SHP77 treated with DMSO at 0.1 percent for 48 hours (cell line): Measurements from ENCODE around the gene MATN1.

Experiments used
- DNase-seq: peaks from one replicate; lab custom pipeline; 2025; lab: John Stamatoyannopoulos, UW

MATN1 gene

DNA sequence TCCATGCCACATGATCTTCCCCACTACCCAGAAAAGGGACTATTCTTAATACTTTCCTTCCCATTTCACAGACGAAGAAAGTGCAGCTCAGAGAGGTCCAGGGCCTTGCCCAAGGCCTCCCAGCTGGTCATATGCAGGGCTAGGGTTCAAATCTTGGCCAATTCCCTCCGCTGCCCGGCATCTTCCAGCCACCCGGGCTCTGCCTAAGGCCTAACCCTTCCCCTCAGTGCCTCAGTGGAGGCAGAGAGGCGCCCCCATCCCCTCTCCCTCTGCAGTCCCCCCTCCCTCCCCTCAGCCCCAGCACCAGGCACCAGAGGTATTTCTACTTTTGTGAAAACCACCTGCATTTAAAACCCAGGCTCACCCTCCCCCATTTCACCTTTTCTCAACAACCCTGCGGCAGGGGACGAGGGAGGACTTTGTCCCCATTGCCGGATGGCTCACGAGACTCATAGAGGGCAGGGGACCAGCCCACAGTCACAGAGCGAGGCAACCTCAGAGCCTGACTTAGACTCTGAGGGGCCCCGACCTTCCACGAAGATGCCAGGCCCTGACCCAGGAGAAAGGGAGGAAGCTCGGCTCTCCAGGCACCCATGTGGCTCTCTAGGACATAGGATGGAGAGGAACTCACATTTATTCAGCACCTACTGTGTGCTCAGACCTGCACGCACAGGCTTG lies 21.9 kb upstream of the MATN1 start:
- no peak for DNase-seq

DNA sequence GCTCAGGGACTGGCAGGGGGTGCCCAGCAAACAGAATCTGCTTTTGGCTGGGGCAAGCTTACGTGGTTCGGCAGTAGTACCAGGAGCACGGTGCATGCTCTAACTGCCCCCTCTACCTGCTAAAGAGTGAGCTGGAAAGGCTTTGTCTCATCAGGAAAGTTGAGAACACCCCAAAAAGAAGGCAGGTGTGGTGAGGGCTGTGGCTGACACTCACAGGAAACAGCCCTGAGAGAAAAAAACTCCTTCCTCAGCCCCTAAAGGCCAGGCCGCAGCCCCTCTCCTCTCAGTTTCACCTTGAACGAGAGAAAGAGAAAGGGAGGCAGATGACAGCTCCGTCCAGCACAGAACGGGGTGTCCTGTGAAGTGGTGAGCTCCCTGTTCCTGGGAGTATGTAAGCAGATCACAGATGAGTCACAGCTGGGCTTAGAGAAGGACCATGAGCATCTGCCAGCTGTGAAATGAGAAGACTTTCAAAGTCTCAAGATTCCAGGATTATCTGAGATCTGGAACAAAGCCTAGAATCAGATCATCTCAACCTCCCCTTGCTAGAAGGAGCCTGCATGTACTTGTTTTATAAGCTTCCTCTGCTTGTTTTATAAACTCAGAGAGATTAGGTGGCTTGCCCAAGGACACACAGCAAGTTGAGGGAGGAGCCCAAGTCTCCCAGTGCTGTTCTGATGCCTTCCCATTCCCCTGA lies 20.8 kb upstream of the MATN1 start:
- DNase-seq = no peak

GRCh38 chr1:30743584-30744059 lies 20.2 kb upstream of the MATN1 start:
- peak; percentile 44 for DNase-seq

GRCh38 chr1:30742963-30743559 lies 19.7 kb upstream of the MATN1 start:
- no peak for DNase-seq

DNA sequence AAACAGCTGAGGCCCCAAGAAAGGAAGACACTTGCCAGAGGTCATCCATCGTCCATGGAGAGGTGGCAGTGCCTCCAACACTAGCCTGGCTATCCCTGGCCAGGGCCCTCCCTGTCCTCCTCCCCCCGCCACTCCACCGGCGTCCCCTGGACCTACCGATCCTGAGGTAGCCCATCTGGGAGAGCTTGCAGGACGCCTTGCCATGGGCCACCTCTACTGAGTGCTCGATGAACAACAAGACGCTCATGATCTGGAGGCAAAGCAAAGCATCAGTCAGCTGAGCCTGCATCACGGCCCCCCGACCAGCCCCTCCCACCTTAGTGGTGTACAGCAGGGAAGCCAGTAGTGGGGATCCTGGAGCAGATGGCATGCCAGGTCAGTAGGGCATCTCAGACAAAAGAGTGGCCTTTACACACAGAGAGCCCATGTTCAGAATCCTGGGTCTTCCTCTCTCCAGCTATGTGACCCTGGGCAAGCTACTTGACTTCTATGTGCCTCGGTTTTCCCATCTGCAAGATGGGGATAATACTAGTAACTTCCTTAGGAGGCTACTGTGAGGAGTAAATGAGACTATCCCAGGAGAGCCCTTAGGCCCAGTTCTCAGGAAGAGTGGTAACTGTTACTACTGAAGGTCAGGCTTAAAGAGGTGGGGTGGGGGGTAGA lies 19.0 kb upstream of the MATN1 start:
- no peak for DNase-seq

DNA sequence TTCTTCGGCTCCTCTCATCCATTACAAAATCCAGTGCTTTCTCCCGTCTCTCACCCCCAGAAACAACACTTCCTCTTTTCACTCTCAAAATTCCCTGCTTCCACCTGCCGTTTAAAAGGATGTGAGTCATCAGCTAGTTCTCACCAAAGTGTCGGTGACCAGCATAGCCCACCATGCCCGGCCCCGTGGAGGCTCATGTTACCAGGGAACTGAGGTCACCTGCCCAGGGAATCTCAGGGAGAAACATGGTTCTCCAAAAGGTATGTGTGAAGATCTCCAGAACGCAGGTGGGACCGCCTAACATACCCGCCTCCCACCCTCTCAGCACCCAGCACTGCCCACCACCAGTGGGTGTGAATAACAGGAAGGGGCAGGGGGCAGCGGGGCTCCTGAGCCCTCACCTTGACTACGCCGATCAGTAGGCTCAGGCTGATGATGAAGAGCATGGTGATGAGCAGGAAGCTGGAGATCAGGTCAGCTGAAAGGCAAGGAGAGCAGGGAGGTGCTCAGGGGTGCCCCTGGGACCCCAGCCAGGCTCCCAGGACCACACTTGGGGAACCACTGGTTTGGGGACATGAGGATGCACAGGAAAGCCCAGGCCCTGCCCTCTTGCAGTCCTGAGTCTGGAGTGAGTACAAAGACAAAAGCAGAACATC lies 18.0 kb upstream of the MATN1 start:
- DNase-seq = peak; percentile 42

DNA sequence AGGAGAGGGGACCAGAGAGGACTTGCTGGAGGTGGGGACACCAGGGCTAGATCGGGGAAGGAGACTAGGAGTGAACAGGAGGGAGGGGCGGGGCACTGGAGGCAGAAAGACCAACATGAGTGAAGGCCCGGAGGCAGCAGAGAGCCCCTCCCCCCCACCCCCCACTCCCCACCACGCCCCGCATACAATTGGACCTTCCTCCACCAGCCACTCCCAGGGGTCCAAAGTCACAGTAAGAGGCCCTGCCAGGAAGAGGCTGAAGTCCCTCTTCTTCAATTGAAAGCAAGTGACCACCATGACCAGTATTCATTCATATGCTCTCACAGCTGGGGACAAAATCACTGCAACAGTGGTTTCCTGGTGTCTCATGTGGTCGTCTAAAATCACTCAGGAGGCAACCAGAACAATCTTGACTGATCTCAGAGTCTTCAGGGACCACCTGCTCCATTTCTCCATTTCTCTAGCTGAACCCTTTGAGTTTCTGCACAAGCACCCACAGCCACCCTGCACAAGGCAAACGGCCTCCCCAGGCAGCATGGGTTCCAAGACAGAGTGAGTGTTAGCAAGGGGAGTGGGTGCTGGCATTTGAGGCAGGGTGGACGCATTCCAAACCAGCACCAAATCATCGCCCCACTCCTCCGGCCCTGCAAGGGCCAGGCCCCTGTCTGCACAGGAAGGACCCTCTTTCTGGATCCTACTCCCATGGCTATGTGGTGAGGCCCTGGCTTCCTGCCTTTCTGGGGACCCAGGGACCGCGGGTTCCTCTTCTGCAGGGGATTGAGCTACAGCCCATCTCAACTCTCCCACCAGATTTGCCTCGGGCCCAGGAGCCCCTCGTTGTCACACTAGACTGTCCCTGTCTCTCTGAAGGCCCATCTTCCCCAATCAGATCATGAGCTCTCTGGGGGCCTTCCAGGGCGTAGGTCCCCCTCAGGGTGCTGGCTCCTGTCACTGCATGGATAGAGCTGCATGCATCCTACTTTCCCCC lies 17.2 kb upstream of the MATN1 start:
- no peak for DNase-seq

GRCh38 chr1:30739601-30740000 lies 16.2 kb upstream of the MATN1 start:
- DNase-seq = no peak

DNA sequence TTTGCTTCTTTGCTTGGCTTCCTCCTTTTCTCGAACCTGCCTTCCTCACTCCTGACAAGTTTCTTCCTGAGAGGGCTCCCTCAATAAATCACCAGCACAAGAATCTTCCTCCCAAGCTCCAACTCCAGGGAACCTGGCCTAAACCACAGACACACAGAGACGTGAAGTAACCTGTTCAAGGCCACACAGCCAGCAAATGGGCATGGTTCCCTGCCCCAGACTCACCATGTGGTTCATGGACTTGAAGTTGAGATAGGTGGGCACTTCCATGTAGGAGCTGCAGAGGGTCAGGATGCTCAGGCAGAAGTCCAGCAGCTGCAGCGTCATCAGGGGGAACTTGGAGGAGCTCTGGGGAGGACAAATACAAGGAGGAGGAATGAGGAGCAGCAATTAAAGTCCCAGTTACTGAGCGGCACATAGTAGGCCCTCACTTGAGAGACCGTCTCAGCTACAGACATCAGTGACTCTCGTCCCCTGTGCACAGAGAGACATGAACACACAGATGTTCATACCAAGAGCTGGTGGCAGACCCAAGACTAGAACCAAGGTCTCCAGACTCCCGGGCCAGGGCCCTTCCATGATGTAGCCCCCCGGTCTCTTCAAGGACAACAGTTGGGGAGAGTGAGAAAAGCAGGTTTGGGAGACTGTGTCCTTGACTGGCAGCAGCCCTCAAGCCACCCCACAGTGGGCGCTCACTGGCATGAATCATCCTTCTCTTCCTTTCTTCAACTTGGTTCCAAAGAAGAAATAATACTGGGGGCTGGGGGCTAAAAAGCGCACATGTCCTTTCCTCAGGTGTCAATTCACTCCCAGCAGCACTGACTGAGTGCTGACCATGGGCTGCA lies 15.6 kb upstream of the MATN1 start:
- no peak for DNase-seq

DNA sequence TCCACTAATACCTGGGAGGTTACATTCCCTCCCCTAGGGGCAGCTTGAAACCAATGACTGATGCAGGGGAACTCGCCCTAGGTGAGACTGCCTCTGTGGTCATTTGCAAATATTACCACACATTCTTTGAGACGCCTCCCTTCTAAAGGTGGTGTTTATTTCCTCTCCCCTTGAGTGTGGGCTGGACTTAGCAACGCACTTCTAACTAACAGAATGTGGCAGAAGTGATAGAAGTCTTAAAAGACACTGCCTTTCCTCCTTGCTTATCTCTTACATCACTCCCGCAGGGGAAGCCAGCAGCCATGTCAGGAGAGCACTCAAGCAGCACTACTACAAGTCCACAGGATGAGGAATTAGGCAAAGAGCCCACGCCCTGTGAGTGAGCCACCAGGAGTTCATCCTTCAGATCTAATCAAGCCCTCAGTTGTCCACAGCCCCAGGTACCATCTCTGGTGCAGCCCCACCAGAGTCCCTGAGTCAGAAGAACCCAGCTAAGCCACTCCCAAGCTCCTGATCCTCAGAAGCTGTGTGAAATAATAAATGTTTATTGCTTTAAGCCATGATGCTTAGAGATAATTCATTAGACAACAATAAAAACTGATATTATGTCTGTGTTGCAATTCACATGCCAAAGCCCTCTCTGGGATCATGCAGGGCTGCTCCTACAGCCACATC lies 14.8 kb upstream of the MATN1 start:
- no peak for DNase-seq

GRCh38 chr1:30737357-30738039 lies 14.1 kb upstream of the MATN1 start:
- DNase-seq = no peak

- no peak for DNase-seq
These were observed 12.5 kb upstream of the MATN1 start for GRCh38 chr1:30735668-30736498.

DNA sequence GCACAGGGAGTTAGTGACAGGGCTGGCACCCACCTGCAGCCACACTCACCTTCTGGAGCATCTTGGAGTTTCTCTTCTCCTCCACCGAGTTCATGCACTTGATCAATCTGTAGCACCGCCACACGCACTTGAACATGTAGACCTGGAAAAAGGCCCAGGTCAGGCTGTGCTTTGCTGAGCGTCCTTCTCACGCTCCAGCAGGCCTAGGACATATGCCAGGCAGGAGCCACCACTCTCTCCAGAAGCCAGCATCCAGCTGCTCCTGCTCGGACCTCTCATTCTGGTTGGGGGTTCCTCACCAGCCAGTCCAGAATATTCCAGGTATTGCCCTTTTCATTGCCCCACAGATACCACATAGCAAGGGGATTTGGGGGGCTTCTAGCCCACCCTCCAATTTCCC lies 11.7 kb upstream of the MATN1 start:
- DNase-seq = no peak

GRCh38 chr1:30734580-30734979 lies 11.2 kb upstream of the MATN1 start:
- DNase-seq = no peak

- no peak for DNase-seq
These were observed 10.7 kb upstream of the MATN1 start for GRCh38 chr1:30734106-30734505.

- DNase-seq = no peak
These were observed 10.1 kb upstream of the MATN1 start for GRCh38 chr1:30733493-30733892.

GRCh38 chr1:30732277-30732996 lies 9.1 kb upstream of the MATN1 start:
- DNase-seq = no peak
